Spleen (tissue), 7 donors: ENCODE results near the gene METTL1.
A peak's percentile ranks its signal among the peaks of the same experiment; 100 is the strongest.

ENCODE experiments used
- POLR2A ChIP-seq, 3 donors: fragments of 450-650 bp; IDR thresholded peaks; one replicate each; pipeline ENCODE4 v1.5.1; 2017; ENCODE audit warnings: antibody characterized with exemption in 3 of 3, mild to moderate bottlenecking in 1 of 3
- POLR2AphosphoS5 ChIP-seq, 3 donors: sonication (generic); formaldehyde crosslinking; IDR thresholded peaks; one replicate each; pipeline ENCODE4 v1.5.1; 2017; ENCODE audit warnings: antibody characterized with exemption in 3 of 3
- TF ChIP-seq, protein P1 (sequence below), 11 experiments: fragments of 200-600 bp in 7 of 11; fragments of 450-650 bp in 4 of 11; sonication (generic) in 4 of 11; IDR thresholded peaks in 8 of 11; conservative IDR thresholded peaks in 3 of 11; 1 replicate in 7 of 11; 2 replicates in 4 of 11; pipeline versions ENCODE4 v1.4.0 to v1.8.0; 2016 to 2021; ENCODE audit warnings: antibody characterized with exemption in 11 of 11, inconsistent platforms in 4 of 11, mild to moderate bottlenecking in 1 of 11
- donor health status: DM: no; HTN: no; CAD: no; lungs with moderate emphysema.
- donor health status: DM: no; HTN: no; CAD: no.
- donor health status: DM: no; HTN: no; CAD: no.

DNA sequence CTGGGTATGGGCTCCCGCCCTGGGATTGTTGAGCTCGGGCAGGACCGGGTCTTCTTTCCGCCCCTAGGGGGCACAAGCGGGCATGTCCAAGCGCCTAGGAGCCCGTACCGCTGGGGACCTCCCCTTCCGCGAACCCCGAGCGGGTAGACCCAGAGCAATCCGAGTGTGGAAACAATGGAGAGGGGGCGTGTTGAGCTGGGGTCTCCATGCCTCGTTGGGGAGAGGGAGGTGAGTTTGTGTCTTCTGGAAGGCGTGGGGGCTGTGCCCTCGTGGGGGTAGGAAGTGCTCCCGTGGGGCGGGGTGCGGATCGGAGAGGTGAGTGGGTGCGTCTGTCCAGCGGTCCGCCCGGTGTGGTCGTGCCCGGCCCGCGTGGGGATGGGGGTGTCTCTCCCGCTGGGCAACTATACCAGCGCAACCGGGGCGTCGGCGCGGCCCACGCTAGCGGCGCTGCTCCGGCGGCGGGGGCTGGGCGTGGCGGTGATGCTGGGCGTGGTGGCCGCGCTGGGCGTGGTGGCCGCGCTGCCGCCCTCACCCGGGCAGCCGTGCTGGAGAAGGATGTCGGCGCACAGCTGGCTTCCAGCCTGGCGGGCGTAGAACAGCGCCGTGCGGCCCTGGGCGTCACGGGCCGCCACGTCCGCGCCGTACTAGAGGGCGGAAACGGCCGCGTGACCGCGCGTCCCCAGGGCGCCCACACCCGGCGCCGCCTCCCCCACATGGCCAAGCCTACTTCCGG is 45.6 kb downstream of the METTL1 start:
- TF ChIP-seq POLR2AphosphoS5 (IDR thresholded peaks at IDR 0.05): peak; percentile 27 to 53 (median 28)
- TF ChIP-seq, protein P1, sequence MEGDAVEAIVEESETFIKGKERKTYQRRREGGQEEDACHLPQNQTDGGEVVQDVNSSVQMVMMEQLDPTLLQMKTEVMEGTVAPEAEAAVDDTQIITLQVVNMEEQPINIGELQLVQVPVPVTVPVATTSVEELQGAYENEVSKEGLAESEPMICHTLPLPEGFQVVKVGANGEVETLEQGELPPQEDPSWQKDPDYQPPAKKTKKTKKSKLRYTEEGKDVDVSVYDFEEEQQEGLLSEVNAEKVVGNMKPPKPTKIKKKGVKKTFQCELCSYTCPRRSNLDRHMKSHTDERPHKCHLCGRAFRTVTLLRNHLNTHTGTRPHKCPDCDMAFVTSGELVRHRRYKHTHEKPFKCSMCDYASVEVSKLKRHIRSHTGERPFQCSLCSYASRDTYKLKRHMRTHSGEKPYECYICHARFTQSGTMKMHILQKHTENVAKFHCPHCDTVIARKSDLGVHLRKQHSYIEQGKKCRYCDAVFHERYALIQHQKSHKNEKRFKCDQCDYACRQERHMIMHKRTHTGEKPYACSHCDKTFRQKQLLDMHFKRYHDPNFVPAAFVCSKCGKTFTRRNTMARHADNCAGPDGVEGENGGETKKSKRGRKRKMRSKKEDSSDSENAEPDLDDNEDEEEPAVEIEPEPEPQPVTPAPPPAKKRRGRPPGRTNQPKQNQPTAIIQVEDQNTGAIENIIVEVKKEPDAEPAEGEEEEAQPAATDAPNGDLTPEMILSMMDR (IDR thresholded peaks at IDR 0.05 in 8 of 11, conservative IDR thresholded peaks at IDR 0.05 in 3 of 11): peak; percentile 24 to 71 (median 58)
- TF ChIP-seq POLR2A (IDR thresholded peaks at IDR 0.05): no peak
